OCI-LY1 (cell line): ENCODE data around the gene GLYATL3.

Experiments
- H2AFZ ChIP-seq: fragments of 200-600 bp; sonication (generic), shearing (Covaris generic); 2 replicates; pipeline ENCODE4 v1.6.0; 2014; ENCODE audit warnings: antibody characterized with exemption, mild to moderate bottlenecking, low read length
- H3F3A ChIP-seq: fragments of 200-600 bp; sonication (generic), shearing (Covaris generic); 2 replicates; pipeline ENCODE4 v1.6.0; 2014; ENCODE audit warnings: mild to moderate bottlenecking, antibody characterized with exemption, low read length, moderate library complexity; ENCODE audit not compliant: insufficient read depth
- H3K27ac ChIP-seq: fragments of 200-600 bp; sonication (generic); 2 replicates; pipeline ENCODE4 v1.5.1; 2014; ENCODE audit warnings: low read length, mixed run types, mild to moderate bottlenecking, low read depth; ENCODE audit not compliant: poor library complexity, severe bottlenecking
- H3K27me3 ChIP-seq: fragments of 200-600 bp; sonication (generic); 2 replicates; pipeline ENCODE4 v1.6.0; 2014; ENCODE audit warnings: antibody characterized with exemption, mild to moderate bottlenecking, low read length, moderate library complexity; ENCODE audit not compliant: insufficient read depth
- H3K36me3 ChIP-seq: fragments of 200-600 bp; sonication (generic); 2 replicates; pipeline ENCODE4 v1.6.1; 2014; ENCODE audit warnings: mild to moderate bottlenecking, antibody characterized with exemption, low read length, moderate library complexity, mixed read lengths; ENCODE audit not compliant: insufficient read depth
- H3K4me1 ChIP-seq: fragments of 200-600 bp; sonication (generic); 2 replicates; pipeline ENCODE4 v1.5.1; 2014; ENCODE audit warnings: mild to moderate bottlenecking, low read length, moderate library complexity; ENCODE audit not compliant: insufficient read depth, severe bottlenecking
- H3K4me2 ChIP-seq: fragments of 200-600 bp; sonication (generic), shearing (Covaris generic); 2 replicates; pipeline ENCODE4 v1.6.1; 2014; ENCODE audit warnings: low read length
- H3K4me3 ChIP-seq: fragments of 200-600 bp; sonication (generic); 2 replicates; pipeline ENCODE4 v1.5.1; 2014; ENCODE audit warnings: low read length, low read depth, mild to moderate bottlenecking, mixed read lengths; ENCODE audit not compliant: poor library complexity, severe bottlenecking
- H3K79me2 ChIP-seq: fragments of 200-600 bp; shearing (Covaris generic); 2 replicates; pipeline ENCODE4 v1.6.1; 2016; ENCODE audit warnings: mixed run types, low read length, mixed read lengths; ENCODE audit not compliant: insufficient read depth
- H3K9ac ChIP-seq: fragments of 200-600 bp; sonication (generic), shearing (Covaris generic); 2 replicates; pipeline ENCODE4 v1.6.1; 2014; ENCODE audit warnings: mild to moderate bottlenecking, low read length, mixed read lengths
- H3K9me2 ChIP-seq: fragments of 200-600 bp; sonication (generic), shearing (Covaris generic); 2 replicates; pipeline ENCODE4 v1.6.1; 2014; ENCODE audit warnings: low read depth, mild to moderate bottlenecking, low read length, mixed read lengths
- H3K9me3 ChIP-seq: fragments of 200-600 bp; shearing (Covaris generic); 2 replicates; pipeline ENCODE4 v1.6.1; 2014; ENCODE audit warnings: low read length, mixed read lengths
- H4K20me1 ChIP-seq: fragments of 200-600 bp; sonication (generic), shearing (Covaris generic); 2 replicates; pipeline ENCODE4 v1.6.0; 2016; ENCODE audit warnings: mild to moderate bottlenecking, low read length; ENCODE audit not compliant: insufficient read depth
- CTCF ChIP-seq: fragments of 200-600 bp; sonication (generic), shearing (Covaris generic); IDR thresholded peaks from 2 replicates; pipeline ENCODE4 v1.5.1; 2017; ENCODE audit warnings: mild to moderate bottlenecking, antibody characterized with exemption, low read length, moderate library complexity, mixed read lengths
- EZH2 ChIP-seq: fragments of 200-600 bp; sonication (generic), shearing (Covaris generic); IDR thresholded peaks from 2 replicates; pipeline ENCODE4 v1.8.0; 2017; ENCODE audit warnings: borderline replicate concordance, mixed run types, mild to moderate bottlenecking, antibody characterized with exemption, low read length, moderate library complexity, mixed read lengths

GLYATL3 gene

DNA sequence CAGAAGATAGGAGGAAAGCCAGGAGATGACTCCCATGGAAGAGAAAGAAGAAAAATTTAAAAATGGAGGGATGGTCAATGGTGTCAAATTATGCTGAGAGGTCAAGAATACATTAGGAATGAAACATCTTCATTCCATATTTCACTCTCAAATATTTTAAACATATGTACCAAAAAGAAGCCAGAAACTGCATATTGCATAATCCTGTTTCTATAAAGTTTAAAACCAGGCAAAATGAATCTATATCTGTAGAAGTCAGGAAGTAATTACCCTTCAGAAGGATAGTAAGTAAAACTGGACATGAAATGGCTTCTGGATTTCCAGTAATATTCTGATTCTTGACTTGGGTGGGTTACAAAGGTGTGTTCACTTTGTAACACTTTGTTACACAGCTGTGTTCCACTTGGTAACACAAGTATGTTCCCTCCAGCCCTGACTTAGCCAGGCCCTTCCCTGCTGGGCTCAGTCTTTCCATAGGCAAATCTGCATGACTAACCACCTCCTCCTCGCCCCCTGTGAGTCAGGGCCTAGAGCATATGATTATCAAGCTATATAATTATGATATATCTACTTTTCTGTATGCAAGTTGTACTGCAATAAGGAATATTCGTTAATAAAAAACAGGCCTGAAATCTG, 30.5 kb downstream of the GLYATL3 start:
- Histone ChIP-seq H3K27ac (no peak overlapping the region), H4K20me1 (no peaks in the 10 kb centered on the region), H2AFZ (no peak overlapping the region), H3K36me3 (no peaks in the 10 kb centered on the region), H3K9me3 (no peaks in the 10 kb centered on the region), H3K79me2 (no peaks in the 10 kb centered on the region), H3K9ac (no peak overlapping the region), H3F3A (no peaks in the 10 kb centered on the region), H3K4me1 (no peaks in the 10 kb centered on the region), H3K27me3 (no peaks in the 10 kb centered on the region), H3K4me2 (no peak overlapping the region), H3K4me3 (no peak overlapping the region), H3K9me2 (no peaks in the 10 kb centered on the region)
- TF ChIP-seq CTCF (no peak), EZH2 (no peak)

GRCh38 chr6:49531774-49532569, 32.2 kb downstream of the GLYATL3 start:
- H3K4me3 ChIP-seq = no peak overlapping the region
- peak; percentile 96 for TF ChIP-seq CTCF
- no peak for TF ChIP-seq EZH2
- H3K79me2 ChIP-seq = no peaks in the 10 kb centered on the region
- H3K9me3 ChIP-seq = no peaks in the 10 kb centered on the region
- no peaks in the 10 kb centered on the region for H3K9me2 ChIP-seq
- no peak overlapping the region for H3K4me2 ChIP-seq
- H3F3A ChIP-seq = no peaks in the 10 kb centered on the region
- H4K20me1 ChIP-seq = no peaks in the 10 kb centered on the region
- no peak overlapping the region for H3K9ac ChIP-seq
- H3K4me1 ChIP-seq = no peaks in the 10 kb centered on the region
- H3K27me3 ChIP-seq = no peaks in the 10 kb centered on the region
- no peaks in the 10 kb centered on the region for H3K36me3 ChIP-seq
- no peak overlapping the region for H3K27ac ChIP-seq
- no peak overlapping the region for H2AFZ ChIP-seq

GRCh38 chr6:49535795-49536194, 36.1 kb downstream of the GLYATL3 start:
- H3K4me3 ChIP-seq = no peak overlapping the region
- H3K27me3 ChIP-seq = no peaks in the 10 kb centered on the region
- no peaks in the 10 kb centered on the region for H3K9me2 ChIP-seq
- no peak overlapping the region for H3K27ac ChIP-seq
- no peaks in the 10 kb centered on the region for H3K79me2 ChIP-seq
- H3K4me2 ChIP-seq = no peak overlapping the region
- no peaks in the 10 kb centered on the region for H3K9me3 ChIP-seq
- no peaks in the 10 kb centered on the region; the same call in 1 of the 2 replicates for H3F3A ChIP-seq
- H4K20me1 ChIP-seq = no peaks in the 10 kb centered on the region
- no peak for TF ChIP-seq EZH2
- no peak for TF ChIP-seq CTCF
- H3K9ac ChIP-seq = no peak overlapping the region
- no peak overlapping the region for H2AFZ ChIP-seq
- H3K36me3 ChIP-seq = no peaks in the 10 kb centered on the region
- no peaks in the 10 kb centered on the region for H3K4me1 ChIP-seq
